Measurements from ENCODE around the gene GAS2L1.
"Not testable (repeated sequence)": the region's sequence is repeated elsewhere in the genome, so short reads cannot be mapped to it uniquely, and the experiment has no call there.

Gene GAS2L1

GRCh38 chr22:29344137-29344536 lies 37.7 kb downstream of the GAS2L1 start:
- no peak for DNase-seq

GRCh38 chr22:29344889-29345288 lies 38.4 kb downstream of the GAS2L1 start:
- not testable (repeated sequence) for DNase-seq

- peak in 1 of 5 experiments; percentile 12 for DNase-seq
These were observed 39.5 kb downstream of the GAS2L1 start for GRCh38 chr22:29345932-29346331.

- no peak for DNase-seq
These were observed 40.2 kb downstream of the GAS2L1 start for GRCh38 chr22:29346659-29347058.

- DNase-seq, result no peak
These were observed 41.6 kb downstream of the GAS2L1 start for GRCh38 chr22:29348041-29348440.

- no peak for DNase-seq
These were observed 42.5 kb downstream of the GAS2L1 start for GRCh38 chr22:29348956-29349355.

- DNase-seq, result no peak
These were observed 44.6 kb downstream of the GAS2L1 start for GRCh38 chr22:29351042-29351441.

- DNase-seq, result no peak
These were observed 45.4 kb downstream of the GAS2L1 start for GRCh38 chr22:29351891-29352290.

GRCh38 chr22:29352778-29353177 lies 46.3 kb downstream of the GAS2L1 start:
- DNase-seq, result no peak

GRCh38 chr22:29353286-29353685 lies 46.8 kb downstream of the GAS2L1 start:
- no peak for DNase-seq

- DNase-seq, result no peak
These were observed 47.4 kb downstream of the GAS2L1 start for GRCh38 chr22:29353860-29354259.

GRCh38 chr22:29357193-29357890 lies 50.9 kb downstream of the GAS2L1 start:
- DNase-seq, result not testable (repeated sequence)

- no peak for DNase-seq
These were observed 53.0 kb downstream of the GAS2L1 start for GRCh38 chr22:29359469-29359868.

Data from T-helper 2 cell (primary cell).